ENCODE measurements around the gene RPL36A.

Gene RPL36A

DNA sequence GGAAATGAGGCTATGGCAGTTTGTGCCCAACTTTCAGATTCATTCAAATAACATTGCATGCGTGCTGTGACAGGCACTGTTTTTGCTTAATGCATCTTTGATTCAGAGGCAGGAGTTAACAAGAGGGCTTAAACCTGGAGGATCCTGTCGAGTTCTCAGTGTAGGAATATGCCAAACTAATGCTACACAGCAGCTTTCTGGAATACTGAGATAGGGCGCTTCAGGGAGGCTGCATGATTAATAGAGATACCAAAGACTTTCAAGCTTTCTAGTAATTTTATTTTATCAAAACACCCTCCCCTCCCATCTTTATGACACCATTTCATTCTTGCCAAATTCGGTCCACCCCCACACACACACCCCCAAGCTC, 41.6 kb upstream of the RPL36A start:
- no peak overlapping the region for H3K14ac ChIP-seq (ENCODE audit: low read length)
- H2BK12ac ChIP-seq (ENCODE audit: low read length), result no peak overlapping the region
- H3K9me3 ChIP-seq (replicated peaks in 1 of 2; ENCODE audit: control insufficient read depth in 2 of 2, insufficient read depth in 1 of 2, low read depth in 1 of 2, low read length in 2 of 2), result no peaks in the 10 kb centered on the region
- no peak overlapping the region for H3K23ac ChIP-seq (ENCODE audit: low read depth, low read length, poor library complexity)
- H3K4ac ChIP-seq (ENCODE audit: low read length), result no peak overlapping the region
- H4K91ac ChIP-seq (ENCODE audit: low read depth, low read length, poor library complexity), result no peak overlapping the region
- peak overlapping the region in 1 of 2 donors; percentile 90 for H3K4me3 ChIP-seq (ENCODE audit: low read length in 2 of 2)
- peaks cover 0 to 3% (median 0%) of the 10 kb centered on the region in 3 experiments for H3K27me3 ChIP-seq (ENCODE audit: control insufficient read depth in 3 of 3, insufficient read depth in 3 of 3, low read depth in 1 of 3, low read length in 3 of 3)
- no peak overlapping the region for H2AK5ac ChIP-seq (ENCODE audit: low read depth, low read length)
- no peak overlapping the region for H2BK120ac ChIP-seq (ENCODE audit: low read depth, low read length)
- peak overlapping the region; percentile 21 for H3K4me2 ChIP-seq (ENCODE audit: insufficient read depth, low read length, poor library complexity, severe bottlenecking)
- no peak for DNase-seq (ENCODE audit: low spot score)
- H3K9ac ChIP-seq (ENCODE audit: low read depth, low read length, poor library complexity), result no peak overlapping the region
- H2AFZ ChIP-seq (ENCODE audit: low read length), result peak overlapping the region; percentile 98
- no peak overlapping the region for H2BK5ac ChIP-seq (ENCODE audit: low read length)
- H3K27ac ChIP-seq (replicated peaks; ENCODE audit: low read length), result peak overlapping the region; percentile 12
- peaks cover 0 to 19% of the 10 kb centered on the region in 2 donors for H3K36me3 ChIP-seq (replicated peaks in 1 of 2; ENCODE audit: control insufficient read depth in 2 of 2, insufficient read depth in 2 of 2, low read length in 2 of 2)
- no peak overlapping the region for H2BK15ac ChIP-seq (ENCODE audit: low read length)
- H3K79me1 ChIP-seq (ENCODE audit: low read depth, low read length), result no peaks in the 10 kb centered on the region
- peaks cover 1 to 3% of the 10 kb centered on the region in 2 donors for H3K4me1 ChIP-seq (ENCODE audit: control insufficient read depth in 2 of 2, insufficient read depth in 1 of 2, low read depth in 1 of 2, low read length in 2 of 2)
- WGBS, 2 donors (ENCODE audit: extremely low coverage in 2 of 2, insufficient read length in 2 of 2, insufficient replicate concordance in 1 of 2), result no CpG with 5 or more reads among the region's 4 CpGs
- no peak overlapping the region for H4K8ac ChIP-seq (ENCODE audit: low read depth, low read length)
- H3K18ac ChIP-seq (ENCODE audit: low read length), result no peak overlapping the region

- Histone ChIP-seq H3K4me2 (ENCODE audit: insufficient read depth, low read length, poor library complexity, severe bottlenecking) (no peak overlapping the region), H3K36me3 (replicated peaks in 1 of 2; ENCODE audit: control insufficient read depth in 2 of 2, insufficient read depth in 2 of 2, low read length in 2 of 2) (no peaks in the 10 kb centered on the region), H4K8ac (ENCODE audit: low read depth, low read length) (no peak overlapping the region), H3K18ac (ENCODE audit: low read length) (no peak overlapping the region), H2BK12ac (ENCODE audit: low read length) (no peak overlapping the region), H2BK5ac (ENCODE audit: low read length) (no peak overlapping the region), H4K91ac (ENCODE audit: low read depth, low read length, poor library complexity) (no peak overlapping the region), H3K27me3 (ENCODE audit: control insufficient read depth in 3 of 3, insufficient read depth in 3 of 3, low read depth in 1 of 3, low read length in 3 of 3) (peaks cover 0 to 6% (median 0%) of the 10 kb centered on the region in 3 experiments), H3K9ac (ENCODE audit: low read depth, low read length, poor library complexity) (no peak overlapping the region), H2BK120ac (ENCODE audit: low read depth, low read length) (no peak overlapping the region), H3K79me1 (ENCODE audit: low read depth, low read length) (no peaks in the 10 kb centered on the region), H3K4ac (ENCODE audit: low read length) (no peak overlapping the region), H3K4me3 (ENCODE audit: low read length in 2 of 2) (no peak overlapping the region), H3K4me1 (ENCODE audit: control insufficient read depth in 2 of 2, insufficient read depth in 1 of 2, low read depth in 1 of 2, low read length in 2 of 2) (no peaks in the 10 kb centered on the region), H3K27ac (replicated peaks; ENCODE audit: low read length) (no peak overlapping the region), H3K14ac (ENCODE audit: low read length) (no peak overlapping the region), H3K23ac (ENCODE audit: low read depth, low read length, poor library complexity) (no peak overlapping the region), H2BK15ac (ENCODE audit: low read length) (no peak overlapping the region), H2AK5ac (ENCODE audit: low read depth, low read length) (no peak overlapping the region), H2AFZ (ENCODE audit: low read length) (peak overlapping the region; percentile 73), H3K9me3 (replicated peaks in 1 of 2; ENCODE audit: control insufficient read depth in 2 of 2, insufficient read depth in 1 of 2, low read depth in 1 of 2, low read length in 2 of 2) (no peaks in the 10 kb centered on the region)
- no peak for DNase-seq (ENCODE audit: low spot score)
- no CpG with 5 or more reads among the region's 5 CpGs for WGBS, 2 donors (ENCODE audit: extremely low coverage in 2 of 2, insufficient read length in 2 of 2, insufficient replicate concordance in 1 of 2)
Observed at GRCh38 chrX:101357166-101357795, 33.5 kb upstream of the RPL36A start.

DNA sequence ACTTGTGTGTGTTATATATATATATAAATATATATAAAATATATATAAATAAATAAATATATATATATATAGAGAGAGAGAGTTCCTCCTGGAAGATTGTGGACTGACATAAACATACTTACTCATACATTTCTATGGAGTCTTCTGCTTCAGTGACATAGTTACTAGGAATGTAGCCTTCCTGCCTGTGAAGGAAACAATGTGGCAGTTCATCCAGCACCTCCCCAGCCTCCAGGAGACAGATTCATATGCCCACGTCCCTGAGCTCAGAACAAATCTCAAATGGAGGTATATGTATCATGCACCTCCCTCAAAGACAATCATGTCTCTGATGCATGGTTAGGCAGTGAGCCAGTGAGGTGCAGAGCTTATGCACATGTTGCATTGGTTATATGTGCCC, 30.8 kb upstream of the RPL36A start:
- no peaks in the 10 kb centered on the region for H3K79me1 ChIP-seq (ENCODE audit: low read depth, low read length)
- H2BK12ac ChIP-seq (ENCODE audit: low read length), result no peak overlapping the region
- H3K18ac ChIP-seq (ENCODE audit: low read length), result no peak overlapping the region
- H3K9ac ChIP-seq (ENCODE audit: low read depth, low read length, poor library complexity), result no peak overlapping the region
- DNase-seq (ENCODE audit: low spot score), result no peak
- no peak overlapping the region for H3K4me3 ChIP-seq (ENCODE audit: low read length in 2 of 2)
- H3K4me2 ChIP-seq (ENCODE audit: insufficient read depth, low read length, poor library complexity, severe bottlenecking), result no peak overlapping the region
- no peak overlapping the region for H3K14ac ChIP-seq (ENCODE audit: low read length)
- H3K4me1 ChIP-seq (ENCODE audit: control insufficient read depth in 2 of 2, insufficient read depth in 1 of 2, low read depth in 1 of 2, low read length in 2 of 2), result no peaks in the 10 kb centered on the region
- H2AK5ac ChIP-seq (ENCODE audit: low read depth, low read length), result no peak overlapping the region
- no peak overlapping the region for H3K4ac ChIP-seq (ENCODE audit: low read length)
- H3K27me3 ChIP-seq (ENCODE audit: control insufficient read depth in 3 of 3, insufficient read depth in 3 of 3, low read depth in 1 of 3, low read length in 3 of 3), result no peaks in the 10 kb centered on the region
- H3K36me3 ChIP-seq (replicated peaks in 1 of 2; ENCODE audit: control insufficient read depth in 2 of 2, insufficient read depth in 2 of 2, low read length in 2 of 2), result no peaks in the 10 kb centered on the region
- H3K9me3 ChIP-seq (replicated peaks in 1 of 2; ENCODE audit: control insufficient read depth in 2 of 2, insufficient read depth in 1 of 2, low read depth in 1 of 2, low read length in 2 of 2), result no peaks in the 10 kb centered on the region
- H2BK15ac ChIP-seq (ENCODE audit: low read length), result no peak overlapping the region
- H2BK120ac ChIP-seq (ENCODE audit: low read depth, low read length), result no peak overlapping the region
- no peak overlapping the region for H3K27ac ChIP-seq (replicated peaks; ENCODE audit: low read length)
- no peak overlapping the region for H2BK5ac ChIP-seq (ENCODE audit: low read length)
- no peak overlapping the region for H3K23ac ChIP-seq (ENCODE audit: low read depth, low read length, poor library complexity)
- H4K8ac ChIP-seq (ENCODE audit: low read depth, low read length), result no peak overlapping the region
- H4K91ac ChIP-seq (ENCODE audit: low read depth, low read length, poor library complexity), result no peak overlapping the region
- no peak overlapping the region for H2AFZ ChIP-seq (ENCODE audit: low read length)
- no CpG with 5 or more reads among the region's 1 CpG for WGBS, 2 donors (ENCODE audit: extremely low coverage in 2 of 2, insufficient read length in 2 of 2, insufficient replicate concordance in 1 of 2)

GRCh38 chrX:101360390-101360789, 30.4 kb upstream of the RPL36A start:
- no peak overlapping the region for H2AFZ ChIP-seq (ENCODE audit: low read length)
- H3K27me3 ChIP-seq (ENCODE audit: control insufficient read depth in 3 of 3, insufficient read depth in 3 of 3, low read depth in 1 of 3, low read length in 3 of 3), result peaks cover 0 to 2% (median 0%) of the 10 kb centered on the region in 3 experiments
- H2BK120ac ChIP-seq (ENCODE audit: low read depth, low read length), result no peak overlapping the region
- H3K4ac ChIP-seq (ENCODE audit: low read length), result no peak overlapping the region
- no peaks in the 10 kb centered on the region for H3K36me3 ChIP-seq (replicated peaks in 1 of 2; ENCODE audit: control insufficient read depth in 2 of 2, insufficient read depth in 2 of 2, low read length in 2 of 2)
- H3K4me2 ChIP-seq (ENCODE audit: insufficient read depth, low read length, poor library complexity, severe bottlenecking), result no peak overlapping the region
- no peak overlapping the region for H2BK15ac ChIP-seq (ENCODE audit: low read length)
- H3K4me3 ChIP-seq (ENCODE audit: low read length in 2 of 2), result no peak overlapping the region
- H3K79me1 ChIP-seq (ENCODE audit: low read depth, low read length), result no peaks in the 10 kb centered on the region
- no peak overlapping the region for H3K27ac ChIP-seq (replicated peaks; ENCODE audit: low read length)
- H2BK12ac ChIP-seq (ENCODE audit: low read length), result no peak overlapping the region
- H3K14ac ChIP-seq (ENCODE audit: low read length), result no peak overlapping the region
- H3K9ac ChIP-seq (ENCODE audit: low read depth, low read length, poor library complexity), result no peak overlapping the region
- H4K91ac ChIP-seq (ENCODE audit: low read depth, low read length, poor library complexity), result no peak overlapping the region
- no peak overlapping the region for H3K23ac ChIP-seq (ENCODE audit: low read depth, low read length, poor library complexity)
- H4K8ac ChIP-seq (ENCODE audit: low read depth, low read length), result no peak overlapping the region
- no peak for DNase-seq (ENCODE audit: low spot score)
- no CpG with 5 or more reads among the region's 7 CpGs for WGBS, 2 donors (ENCODE audit: extremely low coverage in 2 of 2, insufficient read length in 2 of 2, insufficient replicate concordance in 1 of 2)
- H3K18ac ChIP-seq (ENCODE audit: low read length), result no peak overlapping the region
- H2AK5ac ChIP-seq (ENCODE audit: low read depth, low read length), result no peak overlapping the region
- H3K4me1 ChIP-seq (ENCODE audit: control insufficient read depth in 2 of 2, insufficient read depth in 1 of 2, low read depth in 1 of 2, low read length in 2 of 2), result no peaks in the 10 kb centered on the region
- no peak overlapping the region for H2BK5ac ChIP-seq (ENCODE audit: low read length)
- H3K9me3 ChIP-seq (replicated peaks in 1 of 2; ENCODE audit: control insufficient read depth in 2 of 2, insufficient read depth in 1 of 2, low read depth in 1 of 2, low read length in 2 of 2), result no peaks in the 10 kb centered on the region

Measured in neuronal stem cell (in vitro differentiated cells).